Esophagus (tissue), 2 donors: ENCODE data around the gene IL36RN. TPM values are rescaled to one million over a fixed set of nuclear protein-coding genes. Genes with fewer than 3 reads are reported as not detected.

Source experiments
- H3K27ac ChIP-seq, 2 donors: one replicate each; pipeline ENCODE4 v1.5.1; 2013; ENCODE audit warnings: low read depth in 2 of 2, mild to moderate bottlenecking in 2 of 2, inconsistent platforms in 1 of 2, low read length in 1 of 2, moderate library complexity in 1 of 2
- H3K27me3 ChIP-seq, 2 donors: one replicate each; pipeline ENCODE4 v1.6.1; 2013; ENCODE audit warnings: low read length in 2 of 2, control low read depth in 1 of 2, mild to moderate bottlenecking in 1 of 2; ENCODE audit not compliant: insufficient read depth in 2 of 2, control insufficient read depth in 1 of 2
- H3K36me3 ChIP-seq, 2 donors: one replicate each; pipeline ENCODE4 v1.6.1; 2013; ENCODE audit warnings: low read length in 1 of 2; ENCODE audit not compliant: control insufficient read depth in 2 of 2, insufficient read depth in 2 of 2
- H3K4me1 ChIP-seq, 2 donors: one replicate each; pipeline ENCODE4 v1.6.1; 2013; ENCODE audit warnings: low read length in 1 of 2; ENCODE audit not compliant: control insufficient read depth in 2 of 2, insufficient read depth in 2 of 2
- H3K4me3 ChIP-seq, 2 donors: one replicate each; pipeline ENCODE4 v1.5.1; 2013; ENCODE audit warnings: low read length in 2 of 2, mild to moderate bottlenecking in 2 of 2, low read depth in 1 of 2, moderate library complexity in 1 of 2
- H3K9me3 ChIP-seq, 2 donors: one replicate each; pipeline ENCODE4 v1.6.1; 2013; ENCODE audit warnings: mild to moderate bottlenecking in 2 of 2, low read depth in 1 of 2, low read length in 1 of 2, moderate library complexity in 1 of 2; ENCODE audit not compliant: control insufficient read depth in 2 of 2, insufficient read depth in 1 of 2
- WGBS, 2 donors: extraction: QIAGEN DNeasy Blood & Tissue Kit; methylation state at CpG; one replicate each; pipeline ENCODE4 v1.1.7; 2013; 5-methylcytosine and 5-hydroxymethylcytosine counted together
- polyA plus RNA-seq, 2 donors: library from polyadenylated mRNA; stranded (reverse); fragments of 200-250 nt; gene quantifications; one replicate each; pipeline ENCODE4 v1.2.3, GENCODE V29; 2013
- donor health status: healthy with polysubstance abuse.
- donor health status: Bipolar disorder and iron deficiency.

Gene IL36RN
- polyA plus RNA-seq, 2 donors = 25.9 to 38.4 TPM

DNA sequence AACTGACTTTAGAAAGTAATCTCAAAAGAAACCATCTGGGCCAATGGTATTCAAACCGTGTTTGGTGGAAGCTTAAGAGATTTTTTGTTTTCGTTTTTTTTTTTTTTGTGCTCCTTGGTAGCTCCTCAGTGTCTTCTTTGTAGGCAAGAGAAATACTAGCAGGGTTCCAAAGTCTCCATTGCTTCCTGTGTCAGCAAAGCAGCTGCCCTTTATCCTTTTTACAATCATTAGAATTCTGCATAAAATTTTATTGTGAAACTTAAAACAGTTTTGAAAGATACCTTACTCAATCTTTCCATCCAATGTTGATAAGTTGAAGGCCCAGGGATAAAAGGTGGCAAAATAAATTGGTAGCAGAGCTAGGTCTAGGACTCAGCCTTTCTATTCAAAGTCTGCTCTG, 9.3 kb downstream of the IL36RN start:
- Histone ChIP-seq H3K27me3 (no peaks in the 10 kb centered on the region), H3K27ac (no peak overlapping the region), H3K4me1 (peaks cover 2 to 15% of the 10 kb centered on the region in 2 donors), H3K9me3 (peaks cover 0 to 4% of the 10 kb centered on the region in 2 donors), H3K36me3 (peaks cover 0 to 2% of the 10 kb centered on the region in 2 donors), H3K4me3 (no peak overlapping the region)
- 74 to 83% methylated on average over 2 of the region's 2 CpGs for WGBS, 2 donors

DNA sequence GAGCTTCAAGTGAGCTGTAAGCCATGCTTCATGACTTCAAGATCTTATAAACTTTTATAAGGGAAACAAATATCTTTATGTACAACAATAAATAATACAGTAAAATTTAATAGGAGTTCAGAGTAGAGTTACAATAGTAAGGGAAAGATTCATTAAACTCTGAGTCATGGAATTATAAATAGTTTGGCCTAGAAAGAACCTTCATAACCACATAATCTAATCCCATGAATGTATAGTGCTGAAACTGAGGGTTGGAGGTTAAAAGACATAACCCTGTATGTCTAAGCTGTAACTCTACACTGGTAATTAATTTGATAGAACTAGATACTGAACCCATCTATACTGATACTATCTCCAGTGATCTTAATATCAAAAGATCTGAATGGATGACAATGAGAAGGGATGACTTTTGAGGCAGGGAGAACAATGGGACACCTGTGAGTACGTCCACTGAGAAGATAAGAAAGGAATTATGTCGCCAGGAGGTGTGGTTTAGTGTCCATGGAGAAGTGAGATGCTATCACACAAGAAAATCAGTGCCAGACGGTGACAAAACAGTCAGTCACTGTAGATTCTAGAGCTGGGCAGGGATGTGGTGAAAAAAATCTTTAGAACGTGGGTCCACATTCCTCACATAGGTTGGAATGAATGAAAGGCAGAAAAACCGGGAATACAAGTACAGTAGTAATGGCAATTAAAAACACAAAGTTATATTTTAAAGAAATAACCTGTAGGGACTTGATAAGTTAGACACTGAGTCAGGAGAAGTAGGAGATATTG, 9.9 kb downstream of the IL36RN start:
- H3K27me3 ChIP-seq = no peaks in the 10 kb centered on the region
- peaks cover 0 to 4% of the 10 kb centered on the region in 2 donors for H3K9me3 ChIP-seq
- peak overlapping the region; percentile 46 to 47 for H3K27ac ChIP-seq
- 26 to 30% methylated on average over 5 of the region's 5 CpGs for WGBS, 2 donors
- H3K4me1 ChIP-seq = peaks cover 2 to 15% of the 10 kb centered on the region in 2 donors
- H3K4me3 ChIP-seq = no peak overlapping the region
- peaks cover 0 to 2% of the 10 kb centered on the region in 2 donors for H3K36me3 ChIP-seq

DNA sequence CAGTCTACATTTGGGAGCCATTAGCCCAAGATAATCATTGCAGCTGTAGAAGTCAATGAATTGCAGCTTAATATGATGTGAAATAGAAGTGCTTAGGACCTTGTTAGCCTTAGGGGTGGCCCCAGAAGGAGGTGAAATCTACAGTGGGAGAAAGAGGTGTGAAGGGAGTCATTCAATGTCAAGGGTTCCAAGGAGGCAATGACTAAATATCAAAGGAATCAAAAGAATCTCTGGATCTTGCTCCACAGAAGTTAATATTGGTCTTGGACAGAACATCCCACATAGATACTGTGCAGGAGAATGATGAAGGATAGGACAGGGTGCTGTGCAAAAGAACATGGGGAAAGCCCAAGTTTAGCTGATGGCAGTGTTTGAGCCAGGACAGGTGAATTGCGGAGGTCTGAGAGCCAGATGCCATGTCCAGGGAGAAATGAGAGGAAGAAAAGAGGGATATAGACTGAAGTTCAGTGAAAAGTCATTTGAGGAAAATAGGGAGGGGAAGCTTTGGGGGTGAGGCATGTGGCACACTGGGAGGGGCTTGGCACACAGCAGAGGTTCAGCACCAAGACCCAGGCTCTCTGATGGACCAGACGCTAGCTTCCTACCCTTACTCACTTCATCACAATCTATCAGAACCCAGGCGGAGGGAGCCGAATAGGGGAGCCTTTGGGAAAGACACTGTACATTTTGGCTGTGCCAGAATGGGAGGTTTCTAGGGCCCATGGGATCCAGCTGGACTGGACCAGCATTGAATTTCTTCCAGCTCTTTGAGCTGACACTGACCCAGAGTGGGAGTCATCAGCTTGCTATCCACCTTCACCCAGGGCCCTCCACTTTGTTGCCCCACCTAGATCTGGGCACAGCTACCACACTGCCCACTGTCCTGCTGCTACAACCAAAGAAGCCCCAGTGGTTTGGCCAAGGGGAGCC, 10.9 kb downstream of the IL36RN start:
- H3K27me3 ChIP-seq = no peaks in the 10 kb centered on the region
- H3K4me3 ChIP-seq = no peak overlapping the region
- peaks cover 0 to 2% of the 10 kb centered on the region in 2 donors for H3K36me3 ChIP-seq
- 86 to 93% methylated on average over 4 of the region's 4 CpGs for WGBS, 2 donors
- peaks cover 2 to 25% of the 10 kb centered on the region in 2 donors for H3K4me1 ChIP-seq
- peak overlapping the region; percentile 74 to 82 for H3K27ac ChIP-seq
- H3K9me3 ChIP-seq = peaks cover 0 to 2% of the 10 kb centered on the region in 2 donors

DNA sequence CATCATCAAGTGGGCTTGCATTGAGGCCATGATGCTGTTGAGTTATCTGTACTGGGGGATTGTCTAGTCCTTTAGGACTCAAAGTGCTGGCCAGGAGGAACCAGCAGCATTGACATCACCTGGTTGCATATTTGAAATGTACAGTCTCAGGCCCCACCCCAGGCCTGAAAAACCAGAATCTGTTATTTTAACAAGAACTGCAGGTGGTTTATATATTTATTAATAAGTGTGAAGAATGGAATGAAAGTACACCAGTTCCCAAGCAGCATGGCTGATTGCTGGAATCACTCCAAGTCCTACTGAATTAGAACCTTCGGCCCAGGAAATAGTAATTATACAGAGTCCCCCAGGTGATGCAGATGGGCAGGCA, 11.6 kb downstream of the IL36RN start:
- H3K36me3 ChIP-seq = no peaks in the 10 kb centered on the region

DNA sequence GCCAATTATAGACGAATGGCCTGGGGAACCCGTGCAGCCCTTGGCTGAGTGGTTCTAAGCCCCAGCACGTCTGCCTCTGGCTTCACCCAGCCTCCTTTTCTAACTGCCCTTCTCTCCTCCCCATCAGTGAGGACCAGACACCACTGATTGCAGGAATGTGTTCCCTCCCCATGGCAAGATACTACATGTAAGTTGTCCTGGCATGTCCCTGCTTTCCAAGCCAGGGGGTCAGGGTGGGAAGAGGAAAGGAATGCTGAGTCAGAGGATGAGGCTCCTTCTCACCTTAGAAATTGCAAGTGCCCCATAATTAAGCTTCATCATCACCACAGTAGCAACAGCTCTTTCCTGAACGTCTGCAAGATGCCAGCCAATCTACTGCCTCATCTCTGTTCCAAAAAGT, 13.6 kb downstream of the IL36RN start:
- Histone ChIP-seq H3K4me3 (no peak overlapping the region), H3K4me1 (peaks cover 2 to 30% of the 10 kb centered on the region in 2 donors), H3K27ac (peak overlapping the region; percentile 50 to 66), H3K9me3 (no peaks in the 10 kb centered on the region), H3K27me3 (no peaks in the 10 kb centered on the region), H3K36me3 (no peaks in the 10 kb centered on the region)
- WGBS, 2 donors = 41% methylated on average over 4 of the region's 4 CpGs

More for the DNA sequence above, 11.6 kb downstream of the IL36RN start:
- H3K27ac ChIP-seq = peak overlapping the region; percentile 53 to 82
- peaks cover 2 to 27% of the 10 kb centered on the region in 2 donors for H3K4me1 ChIP-seq
- no peaks in the 10 kb centered on the region for H3K27me3 ChIP-seq
- no peaks in the 10 kb centered on the region for H3K9me3 ChIP-seq
- no peak overlapping the region for H3K4me3 ChIP-seq
- 54 to 75% methylated on average over 1 of the region's 1 CpG for WGBS, 2 donors

DNA sequence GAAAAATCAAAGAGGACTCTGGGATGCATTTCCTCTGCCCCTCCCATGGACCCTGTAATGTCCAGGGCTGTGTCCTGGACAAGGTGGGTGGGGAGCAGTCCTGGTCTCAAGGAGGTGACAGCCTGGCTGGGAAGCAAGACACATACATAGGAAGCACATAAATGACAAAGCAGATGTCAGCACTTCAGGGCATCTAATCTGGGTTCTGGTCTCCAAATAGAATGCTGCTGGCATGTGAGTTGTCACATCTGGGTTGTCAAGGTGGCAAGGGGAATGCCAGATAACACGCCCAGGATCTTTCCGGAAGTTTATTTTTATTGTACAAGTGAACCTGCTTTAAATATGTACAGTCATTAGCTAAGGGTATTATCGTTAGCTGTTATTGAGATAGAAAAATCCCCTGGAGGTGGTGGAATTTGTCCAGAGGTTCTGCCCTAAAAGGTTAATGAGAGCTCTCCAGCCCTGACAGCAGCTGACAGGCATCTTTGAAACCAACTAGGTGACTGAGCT, 14.4 kb downstream of the IL36RN start:
- 35 to 47% methylated on average over 3 of the region's 3 CpGs for WGBS, 2 donors
- no peaks in the 10 kb centered on the region for H3K36me3 ChIP-seq
- peak overlapping the region; percentile 66 to 80 for H3K27ac ChIP-seq
- no peak overlapping the region for H3K4me3 ChIP-seq
- no peaks in the 10 kb centered on the region for H3K27me3 ChIP-seq
- H3K4me1 ChIP-seq = peaks cover 2 to 30% of the 10 kb centered on the region in 2 donors
- no peaks in the 10 kb centered on the region for H3K9me3 ChIP-seq

DNA sequence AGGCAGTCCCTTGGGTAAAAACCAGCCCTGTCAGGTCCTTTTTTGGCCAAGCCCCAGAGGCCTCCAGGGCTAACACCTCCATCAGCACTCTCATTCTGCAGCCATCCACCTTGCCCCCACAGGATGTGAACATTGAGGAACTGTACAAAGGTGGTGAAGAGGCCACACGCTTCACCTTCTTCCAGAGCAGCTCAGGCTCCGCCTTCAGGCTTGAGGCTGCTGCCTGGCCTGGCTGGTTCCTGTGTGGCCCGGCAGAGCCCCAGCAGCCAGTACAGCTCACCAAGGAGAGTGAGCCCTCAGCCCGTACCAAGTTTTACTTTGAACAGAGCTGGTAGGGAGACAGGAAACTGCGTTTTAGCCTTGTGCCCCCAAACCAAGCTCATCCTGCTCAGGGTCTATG, 16.0 kb downstream of the IL36RN start:
- no peaks in the 10 kb centered on the region for H3K36me3 ChIP-seq
- no peaks in the 10 kb centered on the region for H3K9me3 ChIP-seq
- H3K4me3 ChIP-seq = no peak overlapping the region
- 66 to 72% methylated on average over 5 of the region's 5 CpGs for WGBS, 2 donors
- peak overlapping the region; percentile 14 to 23 for H3K27ac ChIP-seq
- no peaks in the 10 kb centered on the region for H3K27me3 ChIP-seq
- H3K4me1 ChIP-seq = peaks cover 2 to 26% of the 10 kb centered on the region in 2 donors

DNA sequence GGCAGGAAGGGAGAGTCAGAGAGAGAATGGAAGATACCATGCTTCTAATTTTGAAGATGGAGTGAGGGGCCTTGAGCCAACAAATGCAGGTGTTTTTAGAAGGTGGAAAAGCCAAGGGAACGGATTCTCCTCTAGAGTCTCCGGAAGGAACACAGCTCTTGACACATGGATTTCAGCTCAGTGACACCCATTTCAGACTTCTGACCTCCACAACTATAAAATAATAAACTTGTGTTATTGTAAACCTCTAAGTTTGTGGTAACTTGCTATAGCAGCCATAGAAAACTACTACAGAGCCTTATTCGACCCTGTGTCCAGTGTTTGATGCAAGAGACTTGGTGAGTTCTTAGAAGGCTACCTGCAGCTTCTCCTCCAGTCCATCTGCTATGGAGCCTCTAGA, 16.6 kb downstream of the IL36RN start:
- no peaks in the 10 kb centered on the region for H3K36me3 ChIP-seq
- WGBS, 2 donors = 89 to 93% methylated on average over 3 of the region's 3 CpGs
- no peaks in the 10 kb centered on the region for H3K9me3 ChIP-seq
- H3K27me3 ChIP-seq = no peaks in the 10 kb centered on the region
- H3K4me3 ChIP-seq = no peak overlapping the region
- H3K27ac ChIP-seq = no peak overlapping the region
- peaks cover 2 to 21% of the 10 kb centered on the region in 2 donors for H3K4me1 ChIP-seq

DNA sequence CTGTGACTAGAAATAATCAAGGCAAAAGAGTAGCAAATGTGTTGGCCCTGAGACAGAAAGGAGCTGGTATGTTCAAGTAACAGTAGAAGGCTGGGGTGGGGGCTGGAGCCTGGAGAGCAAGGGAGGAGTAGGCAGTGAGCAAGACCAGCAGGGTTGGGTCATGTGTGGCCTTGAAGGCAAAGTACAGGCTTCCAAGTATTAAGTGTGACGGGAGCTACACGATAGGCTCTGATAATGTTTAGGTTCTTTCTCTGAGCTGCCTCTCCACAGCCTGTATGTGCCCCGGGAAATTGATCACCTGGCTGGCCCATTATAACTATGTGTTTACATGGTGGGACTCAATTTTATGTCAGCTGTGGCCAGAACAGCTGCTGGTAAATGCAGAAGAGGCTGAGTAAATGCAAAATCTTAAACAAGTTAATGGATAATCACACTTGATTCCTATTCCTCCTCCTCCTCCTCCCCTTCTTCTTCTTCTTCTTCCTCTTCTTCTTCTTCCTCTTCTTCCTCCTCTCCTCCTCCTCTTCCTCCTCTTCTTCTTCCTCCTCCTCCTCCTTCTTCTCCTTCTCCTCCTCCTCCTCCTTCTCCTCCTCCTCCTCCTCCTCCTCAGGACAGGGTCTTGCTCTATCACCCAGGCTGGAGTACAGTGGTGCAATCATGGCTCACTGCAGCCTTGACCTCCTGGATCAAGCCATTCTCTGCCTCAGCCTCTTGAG, 18.1 kb downstream of the IL36RN start:
- H3K4me3 ChIP-seq = no peak overlapping the region
- WGBS, 2 donors = 32 to 46% methylated on average over 3 of the region's 3 CpGs
- H3K9me3 ChIP-seq = no peaks in the 10 kb centered on the region
- no peaks in the 10 kb centered on the region for H3K27me3 ChIP-seq
- no peaks in the 10 kb centered on the region for H3K36me3 ChIP-seq
- peaks cover 0 to 20% of the 10 kb centered on the region in 2 donors for H3K4me1 ChIP-seq
- peak overlapping the region; percentile 87 to 97 for H3K27ac ChIP-seq
